ENCODE results near the gene RANBP17.

DNA sequence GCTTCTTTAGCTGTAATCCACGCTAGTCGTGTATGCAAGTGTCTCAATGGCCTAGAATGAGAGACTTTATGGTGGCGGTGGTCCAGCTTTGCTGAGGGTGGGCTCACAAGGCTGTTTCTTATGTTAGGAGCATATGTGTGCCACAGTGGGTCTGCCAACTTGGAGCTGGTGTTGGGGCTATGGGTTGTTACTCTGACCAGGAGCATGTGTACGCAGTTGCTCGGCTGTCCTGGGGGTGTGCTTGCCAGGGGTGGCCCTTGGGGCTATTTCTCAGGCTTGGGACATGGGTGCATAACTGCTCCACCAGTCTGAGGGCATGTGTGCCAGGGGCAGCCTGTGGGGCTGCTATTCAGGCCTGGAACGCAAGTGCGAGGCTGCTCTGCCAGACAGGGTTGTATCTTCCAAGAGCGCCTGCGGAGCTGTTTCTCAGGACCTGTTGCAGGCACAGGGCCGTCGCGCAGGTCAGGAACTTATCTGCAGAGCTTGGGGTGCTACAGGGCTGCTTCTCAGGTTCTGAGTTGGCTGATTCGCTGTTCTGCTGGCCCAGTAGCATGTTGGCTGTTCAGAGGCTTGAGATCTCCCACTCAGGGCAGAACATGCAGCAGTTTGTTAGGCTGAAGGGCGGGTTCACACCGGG lies 259.3 kb downstream of the RANBP17 start:
- TF ChIP-seq, protein P1, sequence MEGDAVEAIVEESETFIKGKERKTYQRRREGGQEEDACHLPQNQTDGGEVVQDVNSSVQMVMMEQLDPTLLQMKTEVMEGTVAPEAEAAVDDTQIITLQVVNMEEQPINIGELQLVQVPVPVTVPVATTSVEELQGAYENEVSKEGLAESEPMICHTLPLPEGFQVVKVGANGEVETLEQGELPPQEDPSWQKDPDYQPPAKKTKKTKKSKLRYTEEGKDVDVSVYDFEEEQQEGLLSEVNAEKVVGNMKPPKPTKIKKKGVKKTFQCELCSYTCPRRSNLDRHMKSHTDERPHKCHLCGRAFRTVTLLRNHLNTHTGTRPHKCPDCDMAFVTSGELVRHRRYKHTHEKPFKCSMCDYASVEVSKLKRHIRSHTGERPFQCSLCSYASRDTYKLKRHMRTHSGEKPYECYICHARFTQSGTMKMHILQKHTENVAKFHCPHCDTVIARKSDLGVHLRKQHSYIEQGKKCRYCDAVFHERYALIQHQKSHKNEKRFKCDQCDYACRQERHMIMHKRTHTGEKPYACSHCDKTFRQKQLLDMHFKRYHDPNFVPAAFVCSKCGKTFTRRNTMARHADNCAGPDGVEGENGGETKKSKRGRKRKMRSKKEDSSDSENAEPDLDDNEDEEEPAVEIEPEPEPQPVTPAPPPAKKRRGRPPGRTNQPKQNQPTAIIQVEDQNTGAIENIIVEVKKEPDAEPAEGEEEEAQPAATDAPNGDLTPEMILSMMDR (IDR thresholded peaks at IDR 0.05) = no peak
- TF ChIP-seq POLR2A (IDR thresholded peaks at IDR 0.05) = no peak

All from lower leg skin (tissue), 3 donors.